ENCODE results near the gene TRPM1. TPM values are rescaled to one million over a fixed set of nuclear protein-coding genes. Genes with fewer than 3 reads are reported as not detected.
"Not testable (repeated sequence)": the region's sequence is repeated elsewhere in the genome, so short reads cannot be mapped to it uniquely, and the experiment has no call there.

Gene TRPM1
- total and polyA plus RNA-seq, 4 donors = 0.09 TPM; not detected in 3

DNA sequence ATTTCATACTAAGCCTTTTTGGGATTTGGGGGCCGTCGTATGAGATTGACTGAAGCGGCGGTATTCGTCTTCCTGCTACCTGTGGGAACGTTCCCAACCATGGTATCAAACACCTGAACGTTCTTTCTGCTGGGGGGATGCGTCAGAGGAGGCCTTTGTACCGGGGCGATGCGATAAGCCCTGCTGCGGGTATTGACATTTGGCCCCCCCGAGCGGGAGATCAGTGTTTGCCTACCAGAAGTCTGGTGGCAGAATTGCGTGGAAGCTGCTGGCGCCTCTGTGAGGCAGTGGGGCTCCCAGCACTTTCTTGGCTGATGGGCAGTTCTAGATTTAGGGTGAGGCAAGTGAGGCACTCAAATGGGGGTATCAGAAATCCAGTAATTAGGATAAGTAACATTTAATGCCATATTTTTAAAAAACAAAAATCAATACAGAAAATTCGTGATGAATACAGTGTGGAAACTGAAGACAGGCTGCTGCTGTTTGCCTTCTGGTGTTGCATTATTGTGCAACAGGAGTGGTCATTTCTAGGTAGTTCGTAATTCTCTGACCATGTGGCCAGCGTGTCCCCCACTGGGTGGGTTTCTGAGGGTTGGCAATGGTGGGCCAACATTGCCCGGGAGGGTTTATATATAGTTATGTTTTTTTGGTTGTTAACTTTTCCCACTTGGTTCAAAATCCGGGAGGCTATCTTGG is 12.7 kb downstream of the TRPM1 start:
- Histone ChIP-seq H3K4me3 (no peak overlapping the region), H3K27me3 (ENCODE audit: control insufficient read depth in 3 of 3, insufficient read depth in 3 of 3, low read length in 2 of 3) (no peaks in the 10 kb centered on the region), H3K9me3 (ENCODE audit: control insufficient read depth in 4 of 4, insufficient read depth in 3 of 4, low read length in 3 of 4) (no peaks in the 10 kb centered on the region), H3K4me1 (ENCODE audit: control insufficient read depth in 5 of 5, insufficient read depth in 5 of 5, low read length in 5 of 5) (peaks cover 0 to 1% (median 0%) of the 10 kb centered on the region in 5 donors), H3K27ac (ENCODE audit: low read depth in 1 of 2, low read length in 1 of 2) (no peak overlapping the region), H3K36me3 (ENCODE audit: control insufficient read depth in 4 of 4, insufficient read depth in 4 of 4, low read length in 4 of 4) (no peaks in the 10 kb centered on the region), H3K9ac (ENCODE audit: insufficient read depth in 1 of 2, low read length in 2 of 2) (no peak overlapping the region)
- TF ChIP-seq, protein P1, sequence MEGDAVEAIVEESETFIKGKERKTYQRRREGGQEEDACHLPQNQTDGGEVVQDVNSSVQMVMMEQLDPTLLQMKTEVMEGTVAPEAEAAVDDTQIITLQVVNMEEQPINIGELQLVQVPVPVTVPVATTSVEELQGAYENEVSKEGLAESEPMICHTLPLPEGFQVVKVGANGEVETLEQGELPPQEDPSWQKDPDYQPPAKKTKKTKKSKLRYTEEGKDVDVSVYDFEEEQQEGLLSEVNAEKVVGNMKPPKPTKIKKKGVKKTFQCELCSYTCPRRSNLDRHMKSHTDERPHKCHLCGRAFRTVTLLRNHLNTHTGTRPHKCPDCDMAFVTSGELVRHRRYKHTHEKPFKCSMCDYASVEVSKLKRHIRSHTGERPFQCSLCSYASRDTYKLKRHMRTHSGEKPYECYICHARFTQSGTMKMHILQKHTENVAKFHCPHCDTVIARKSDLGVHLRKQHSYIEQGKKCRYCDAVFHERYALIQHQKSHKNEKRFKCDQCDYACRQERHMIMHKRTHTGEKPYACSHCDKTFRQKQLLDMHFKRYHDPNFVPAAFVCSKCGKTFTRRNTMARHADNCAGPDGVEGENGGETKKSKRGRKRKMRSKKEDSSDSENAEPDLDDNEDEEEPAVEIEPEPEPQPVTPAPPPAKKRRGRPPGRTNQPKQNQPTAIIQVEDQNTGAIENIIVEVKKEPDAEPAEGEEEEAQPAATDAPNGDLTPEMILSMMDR (IDR thresholded peaks at IDR 0.05; ENCODE audit: control extremely low read depth, extremely low read depth) = no peak
- ATAC-seq (ENCODE audit: insufficient read depth, low FRiP score) (no peak), DNase-seq (no peak)
- WGBS, 2 donors = 91 to 94% methylated on average over 21 of the region's 21 CpGs

DNA sequence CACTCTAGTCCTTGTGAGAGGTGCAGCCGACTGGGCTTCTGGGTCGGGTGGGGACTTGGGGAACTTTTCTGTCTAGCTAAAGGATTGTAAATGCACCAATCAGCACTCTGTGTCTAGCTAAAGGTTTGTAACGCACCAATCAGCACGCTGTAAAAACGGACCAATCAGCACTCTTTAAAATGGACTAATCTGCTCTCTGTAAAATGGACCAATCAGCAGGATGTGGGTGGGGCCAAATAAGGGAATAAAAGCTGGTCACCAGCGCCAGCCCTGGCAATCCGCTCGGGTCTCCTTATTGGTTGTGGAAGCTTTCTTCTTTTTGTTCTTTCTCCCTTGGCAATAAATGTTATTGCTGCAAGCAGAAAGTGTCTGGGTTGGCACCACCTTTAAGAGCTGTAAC is 13.5 kb downstream of the TRPM1 start:
- H3K27me3 ChIP-seq (ENCODE audit: control insufficient read depth in 3 of 3, insufficient read depth in 3 of 3, low read length in 2 of 3); H3K9me3 ChIP-seq (ENCODE audit: control insufficient read depth in 4 of 4, insufficient read depth in 3 of 4, low read length in 3 of 4); H3K27ac ChIP-seq (ENCODE audit: low read depth in 1 of 2, low read length in 1 of 2); DNase-seq; ATAC-seq (ENCODE audit: insufficient read depth, low FRiP score); H3K36me3 ChIP-seq (ENCODE audit: control insufficient read depth in 4 of 4, insufficient read depth in 4 of 4, low read length in 4 of 4); H3K9ac ChIP-seq (ENCODE audit: insufficient read depth in 1 of 2, low read length in 2 of 2); H3K4me3 ChIP-seq; H3K4me1 ChIP-seq (ENCODE audit: control insufficient read depth in 5 of 5, insufficient read depth in 5 of 5, low read length in 5 of 5): not testable (repeated sequence)
- WGBS, 2 donors = 89 to 94% methylated on average over 8 of the region's 8 CpGs

DNA sequence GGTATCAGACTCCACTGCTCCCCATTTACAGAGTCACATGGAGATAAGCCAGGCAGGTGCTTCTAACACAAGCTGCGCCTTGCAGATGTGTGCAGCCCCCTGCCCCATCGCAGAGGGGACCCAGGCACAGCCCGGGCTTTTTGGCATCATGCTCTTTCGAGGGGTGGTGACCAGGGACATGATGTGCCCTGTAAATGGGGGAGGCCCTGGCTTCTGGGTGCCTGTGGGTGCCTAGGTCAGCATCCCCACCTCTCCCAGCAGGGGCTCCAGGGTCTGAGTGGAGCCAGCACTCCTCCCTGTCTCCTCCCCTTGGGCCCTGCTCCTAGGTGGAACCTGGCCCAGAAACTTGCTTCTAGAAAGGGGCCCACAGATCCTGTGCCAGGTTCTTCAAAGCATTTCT is 15.2 kb downstream of the TRPM1 start:
- Histone ChIP-seq H3K4me1 (ENCODE audit: control insufficient read depth in 5 of 5, insufficient read depth in 5 of 5, low read length in 5 of 5) (peaks cover 0 to 9% (median 0%) of the 10 kb centered on the region in 5 donors), H3K27me3 (ENCODE audit: control insufficient read depth in 3 of 3, insufficient read depth in 3 of 3, low read length in 2 of 3) (no peaks in the 10 kb centered on the region), H3K4me3 (no peak overlapping the region), H3K27ac (ENCODE audit: low read depth in 1 of 2, low read length in 1 of 2) (no peak overlapping the region), H3K36me3 (ENCODE audit: control insufficient read depth in 4 of 4, insufficient read depth in 4 of 4, low read length in 4 of 4) (no peaks in the 10 kb centered on the region), H3K9me3 (ENCODE audit: control insufficient read depth in 4 of 4, insufficient read depth in 3 of 4, low read length in 3 of 4) (no peaks in the 10 kb centered on the region), H3K9ac (ENCODE audit: insufficient read depth in 1 of 2, low read length in 2 of 2) (no peak overlapping the region)
- WGBS, 2 donors = 95 to 97% methylated on average over 4 of the region's 4 CpGs
- TF ChIP-seq, protein P1 (IDR thresholded peaks at IDR 0.05; ENCODE audit: control extremely low read depth, extremely low read depth) = no peak
- DNase-seq (no peak), ATAC-seq (ENCODE audit: insufficient read depth, low FRiP score) (no peak)

DNA sequence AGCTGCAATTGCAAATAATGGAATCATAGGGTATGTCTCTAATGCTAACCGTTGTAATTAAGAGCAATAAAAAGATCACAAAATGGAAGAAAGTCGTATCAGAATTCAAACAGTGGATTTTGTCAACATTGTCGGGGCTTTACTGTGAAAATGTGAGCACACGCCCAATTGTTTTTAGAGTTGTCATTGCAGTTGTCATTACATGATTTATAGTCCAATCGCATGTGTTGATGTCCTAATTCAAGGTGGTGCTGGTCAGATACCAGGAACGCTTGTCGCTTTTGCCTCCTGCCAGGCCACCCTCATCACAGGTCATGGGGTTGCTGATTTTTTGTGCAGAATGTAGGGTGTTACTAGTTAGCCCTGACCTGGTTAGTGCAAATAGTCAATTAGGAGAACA is 16.2 kb downstream of the TRPM1 start:
- DNase-seq = no peak
- no peaks in the 10 kb centered on the region for H3K9me3 ChIP-seq (ENCODE audit: control insufficient read depth in 4 of 4, insufficient read depth in 3 of 4, low read length in 3 of 4)
- TF ChIP-seq, protein P1 (IDR thresholded peaks at IDR 0.05; ENCODE audit: control extremely low read depth, extremely low read depth) = no peak
- H3K36me3 ChIP-seq (ENCODE audit: control insufficient read depth in 4 of 4, insufficient read depth in 4 of 4, low read length in 4 of 4) = no peaks in the 10 kb centered on the region
- peaks cover 0 to 14% (median 0%) of the 10 kb centered on the region in 5 donors for H3K4me1 ChIP-seq (ENCODE audit: control insufficient read depth in 5 of 5, insufficient read depth in 5 of 5, low read length in 5 of 5)
- H3K9ac ChIP-seq (ENCODE audit: insufficient read depth in 1 of 2, low read length in 2 of 2) = no peak overlapping the region
- 93 to 94% methylated on average over 7 of the region's 7 CpGs for WGBS, 2 donors
- no peak for ATAC-seq (ENCODE audit: insufficient read depth, low FRiP score)
- H3K27ac ChIP-seq (ENCODE audit: low read depth in 1 of 2, low read length in 1 of 2) = no peak overlapping the region
- no peaks in the 10 kb centered on the region for H3K27me3 ChIP-seq (ENCODE audit: control insufficient read depth in 3 of 3, insufficient read depth in 3 of 3, low read length in 2 of 3)
- H3K4me3 ChIP-seq = no peak overlapping the region

Data from lung (tissue), 12 donors.